SK-N-SH treated with all-trans-retinoic acid at 6 μM for 48 hours (cell line): ENCODE data around the gene ALOX15.
A peak's percentile ranks its signal among the peaks of the same experiment; 100 is the strongest.

ENCODE experiments used
- ATAC-seq: fragments of 200-7000 bp; cut with Tn5 transposase; 3 replicates; pipeline ENCODE4 v1.9.1; 2020; ENCODE audit warnings: mild to moderate bottlenecking, moderate library complexity
- ARNTL ChIP-seq: fragments of 450-650 bp; formaldehyde crosslinking; IDR thresholded peaks from 2 replicates; pipeline ENCODE4 v1.5.0; 2020; ENCODE audit warnings: low read depth, mild to moderate bottlenecking, moderate library complexity, borderline replicate concordance
- BACH2 ChIP-seq: fragments of 250-450 bp; sonication (Bioruptor Pico); IDR thresholded peaks from 2 replicates; pipeline ENCODE4 v1.9.0; 2021; ENCODE audit warnings: mild to moderate bottlenecking, borderline replicate concordance
- CSDC2 ChIP-seq: fragments of 250-450 bp; sonication (Bioruptor Pico); IDR thresholded peaks from 2 replicates; pipeline ENCODE4 v1.5.0; 2020; ENCODE audit warnings: mild to moderate bottlenecking, moderate library complexity
- ESRRG ChIP-seq: fragments of 250-450 bp; sonication (Bioruptor Pico); IDR thresholded peaks from 2 replicates; pipeline ENCODE4 v1.6.1; 2021; ENCODE audit warnings: mild to moderate bottlenecking
- GLIS3 ChIP-seq: fragments of 250-450 bp; sonication (Bioruptor Pico); IDR thresholded peaks from 2 replicates; pipeline ENCODE4 v1.5.0; 2020; ENCODE audit warnings: mild to moderate bottlenecking, moderate library complexity
- ISL1 ChIP-seq: fragments of 250-450 bp; sonication (Bioruptor Pico); IDR thresholded peaks from 2 replicates; pipeline ENCODE4 v2.1.2; 2022; ENCODE audit warnings: mild to moderate bottlenecking, moderate library complexity
- OSR1 ChIP-seq: fragments of 250-450 bp; sonication (Bioruptor Pico); IDR thresholded peaks from 2 replicates; pipeline ENCODE4 v1.8.0; 2022; ENCODE audit warnings: moderate library complexity, mild to moderate bottlenecking, inconsistent platforms
- RARB ChIP-seq: fragments of 250-450 bp; sonication (Bioruptor Pico); IDR thresholded peaks from 2 replicates; pipeline ENCODE4 v1.8.0; 2021; ENCODE audit warnings: mild to moderate bottlenecking, moderate library complexity
- TCF4 ChIP-seq: fragments of 250-450 bp; sonication (Bioruptor Pico); IDR thresholded peaks from 2 replicates; pipeline ENCODE4 v1.8.0; 2021; ENCODE audit warnings: mild to moderate bottlenecking, moderate library complexity, borderline replicate concordance
- TOX ChIP-seq: fragments of 250-450 bp; sonication (Bioruptor Pico); IDR thresholded peaks from 2 replicates; pipeline ENCODE4 v1.8.0; 2021; ENCODE audit warnings: mild to moderate bottlenecking, moderate library complexity, borderline replicate concordance
- ZC3H10 ChIP-seq: fragments of 250-450 bp; sonication (Bioruptor Pico); IDR thresholded peaks from 2 replicates; pipeline ENCODE4 v1.5.1; 2021; ENCODE audit warnings: mild to moderate bottlenecking, moderate library complexity
- ZFP30 ChIP-seq: fragments of 450-650 bp; formaldehyde crosslinking; IDR thresholded peaks from 2 replicates; pipeline ENCODE4 v1.5.0; 2022; ENCODE audit warnings: mild to moderate bottlenecking, moderate library complexity
- ZNF565 ChIP-seq: fragments of 450-650 bp; formaldehyde crosslinking; conservative IDR thresholded peaks from 2 replicates; pipeline ENCODE4 v1.5.0; 2020; ENCODE audit warnings: low read depth, mild to moderate bottlenecking, moderate library complexity
- ZNF8 ChIP-seq: fragments of 450-650 bp; formaldehyde crosslinking; IDR thresholded peaks from 2 replicates; pipeline ENCODE4 v1.5.0; 2020; ENCODE audit warnings: mild to moderate bottlenecking, moderate library complexity
- TF ChIP-seq, protein P1 (sequence below): fragments of 250-450 bp; sonication (Bioruptor Pico); IDR thresholded peaks from 2 replicates; pipeline ENCODE4 v1.5.1; 2021; ENCODE audit warnings: mild to moderate bottlenecking, moderate library complexity
- TF ChIP-seq, protein P2 (sequence below): fragments of 250-450 bp; sonication (Bioruptor Pico); IDR thresholded peaks from 2 replicates; pipeline ENCODE4 v1.5.0; 2020; ENCODE audit warnings: mild to moderate bottlenecking, moderate library complexity
- TF ChIP-seq, protein P3 (sequence below): fragments of 250-450 bp; sonication (Bioruptor Pico); IDR thresholded peaks from 2 replicates; pipeline ENCODE4 v1.8.0; 2021; ENCODE audit warnings: low read depth, mild to moderate bottlenecking, moderate library complexity, borderline replicate concordance
- TF ChIP-seq, protein P4 (sequence below): fragments of 250-450 bp; sonication (Bioruptor Pico); IDR thresholded peaks from 2 replicates; pipeline ENCODE4 v1.5.1; 2020; ENCODE audit warnings: low read depth, mild to moderate bottlenecking, moderate library complexity
- TF ChIP-seq, protein P5 (sequence below): fragments of 250-450 bp; sonication (Bioruptor Pico); IDR thresholded peaks from 2 replicates; pipeline ENCODE4 v1.8.0; 2020; ENCODE audit warnings: mild to moderate bottlenecking, moderate library complexity, borderline replicate concordance

The ALOX15 gene

DNA sequence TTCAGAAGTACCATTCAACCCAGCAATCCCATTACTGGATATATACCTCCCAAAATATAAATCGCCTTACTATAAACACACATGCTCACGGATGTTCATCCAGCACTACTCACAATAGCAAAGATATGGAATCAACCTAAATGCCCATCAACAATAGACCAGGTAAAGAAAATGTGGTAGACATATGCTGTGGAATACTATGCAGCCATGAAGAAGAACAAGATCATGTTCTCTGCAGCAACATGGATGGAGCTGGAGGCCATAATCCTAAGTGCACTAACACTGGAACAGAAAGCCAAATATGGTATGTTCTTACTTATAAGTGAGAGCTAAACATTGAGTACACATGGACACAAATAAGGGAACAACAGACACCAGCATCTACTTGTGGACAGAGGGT is 7.8 kb downstream of the ALOX15 start:
- no peak for ATAC-seq
- TF ChIP-seq ISL1 (CRISPR knock-in tag): no peak
- no peak for TF ChIP-seq GLIS3 (CRISPR knock-in tag)
- TF ChIP-seq ZNF8 (CRISPR knock-in tag): peak; percentile 83

DNA sequence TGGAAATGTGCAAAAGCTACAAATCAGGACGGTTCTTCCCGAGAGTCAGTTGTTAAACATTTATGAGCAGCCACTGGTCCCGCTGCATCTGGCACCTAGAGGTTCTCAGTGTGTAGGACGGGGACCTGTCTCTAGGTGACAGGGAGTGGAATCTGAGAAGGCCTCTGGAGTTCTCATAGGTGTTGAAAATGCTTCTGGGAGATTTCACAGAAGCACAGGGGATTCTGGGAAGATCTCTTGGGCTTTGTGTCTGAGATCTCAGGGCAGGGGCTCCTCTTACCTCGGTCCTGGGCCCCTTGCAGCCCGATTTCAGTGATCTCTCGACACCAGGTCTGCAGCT is 8.9 kb downstream of the ALOX15 start:
- TF ChIP-seq, protein P1, sequence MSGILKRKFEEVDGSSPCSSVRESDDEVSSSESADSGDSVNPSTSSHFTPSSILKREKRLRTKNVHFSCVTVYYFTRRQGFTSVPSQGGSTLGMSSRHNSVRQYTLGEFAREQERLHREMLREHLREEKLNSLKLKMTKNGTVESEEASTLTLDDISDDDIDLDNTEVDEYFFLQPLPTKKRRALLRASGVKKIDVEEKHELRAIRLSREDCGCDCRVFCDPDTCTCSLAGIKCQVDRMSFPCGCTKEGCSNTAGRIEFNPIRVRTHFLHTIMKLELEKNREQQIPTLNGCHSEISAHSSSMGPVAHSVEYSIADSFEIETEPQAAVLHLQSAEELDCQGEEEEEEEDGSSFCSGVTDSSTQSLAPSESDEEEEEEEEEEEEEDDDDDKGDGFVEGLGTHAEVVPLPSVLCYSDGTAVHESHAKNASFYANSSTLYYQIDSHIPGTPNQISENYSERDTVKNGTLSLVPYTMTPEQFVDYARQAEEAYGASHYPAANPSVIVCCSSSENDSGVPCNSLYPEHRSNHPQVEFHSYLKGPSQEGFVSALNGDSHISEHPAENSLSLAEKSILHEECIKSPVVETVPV (CRISPR knock-in tag): no peak
- TF ChIP-seq BACH2: no peak
- TF ChIP-seq CSDC2: no peak
- TF ChIP-seq, protein P2, sequence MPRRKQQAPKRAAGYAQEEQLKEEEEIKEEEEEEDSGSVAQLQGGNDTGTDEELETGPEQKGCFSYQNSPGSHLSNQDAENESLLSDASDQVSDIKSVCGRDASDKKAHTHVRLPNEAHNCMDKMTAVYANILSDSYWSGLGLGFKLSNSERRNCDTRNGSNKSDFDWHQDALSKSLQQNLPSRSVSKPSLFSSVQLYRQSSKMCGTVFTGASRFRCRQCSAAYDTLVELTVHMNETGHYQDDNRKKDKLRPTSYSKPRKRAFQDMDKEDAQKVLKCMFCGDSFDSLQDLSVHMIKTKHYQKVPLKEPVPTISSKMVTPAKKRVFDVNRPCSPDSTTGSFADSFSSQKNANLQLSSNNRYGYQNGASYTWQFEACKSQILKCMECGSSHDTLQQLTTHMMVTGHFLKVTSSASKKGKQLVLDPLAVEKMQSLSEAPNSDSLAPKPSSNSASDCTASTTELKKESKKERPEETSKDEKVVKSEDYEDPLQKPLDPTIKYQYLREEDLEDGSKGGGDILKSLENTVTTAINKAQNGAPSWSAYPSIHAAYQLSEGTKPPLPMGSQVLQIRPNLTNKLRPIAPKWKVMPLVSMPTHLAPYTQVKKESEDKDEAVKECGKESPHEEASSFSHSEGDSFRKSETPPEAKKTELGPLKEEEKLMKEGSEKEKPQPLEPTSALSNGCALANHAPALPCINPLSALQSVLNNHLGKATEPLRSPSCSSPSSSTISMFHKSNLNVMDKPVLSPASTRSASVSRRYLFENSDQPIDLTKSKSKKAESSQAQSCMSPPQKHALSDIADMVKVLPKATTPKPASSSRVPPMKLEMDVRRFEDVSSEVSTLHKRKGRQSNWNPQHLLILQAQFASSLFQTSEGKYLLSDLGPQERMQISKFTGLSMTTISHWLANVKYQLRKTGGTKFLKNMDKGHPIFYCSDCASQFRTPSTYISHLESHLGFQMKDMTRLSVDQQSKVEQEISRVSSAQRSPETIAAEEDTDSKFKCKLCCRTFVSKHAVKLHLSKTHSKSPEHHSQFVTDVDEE: no peak
- TF ChIP-seq, protein P3, sequence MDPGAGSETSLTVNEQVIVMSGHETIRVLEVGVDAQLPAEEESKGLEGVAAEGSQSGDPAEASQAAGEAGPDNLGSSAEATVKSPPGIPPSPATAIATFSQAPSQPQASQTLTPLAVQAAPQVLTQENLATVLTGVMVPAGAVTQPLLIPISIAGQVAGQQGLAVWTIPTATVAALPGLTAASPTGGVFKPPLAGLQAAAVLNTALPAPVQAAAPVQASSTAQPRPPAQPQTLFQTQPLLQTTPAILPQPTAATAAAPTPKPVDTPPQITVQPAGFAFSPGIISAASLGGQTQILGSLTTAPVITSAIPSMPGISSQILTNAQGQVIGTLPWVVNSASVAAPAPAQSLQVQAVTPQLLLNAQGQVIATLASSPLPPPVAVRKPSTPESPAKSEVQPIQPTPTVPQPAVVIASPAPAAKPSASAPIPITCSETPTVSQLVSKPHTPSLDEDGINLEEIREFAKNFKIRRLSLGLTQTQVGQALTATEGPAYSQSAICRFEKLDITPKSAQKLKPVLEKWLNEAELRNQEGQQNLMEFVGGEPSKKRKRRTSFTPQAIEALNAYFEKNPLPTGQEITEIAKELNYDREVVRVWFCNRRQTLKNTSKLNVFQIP (CRISPR knock-in tag): no peak
- ATAC-seq: no peak

DNA sequence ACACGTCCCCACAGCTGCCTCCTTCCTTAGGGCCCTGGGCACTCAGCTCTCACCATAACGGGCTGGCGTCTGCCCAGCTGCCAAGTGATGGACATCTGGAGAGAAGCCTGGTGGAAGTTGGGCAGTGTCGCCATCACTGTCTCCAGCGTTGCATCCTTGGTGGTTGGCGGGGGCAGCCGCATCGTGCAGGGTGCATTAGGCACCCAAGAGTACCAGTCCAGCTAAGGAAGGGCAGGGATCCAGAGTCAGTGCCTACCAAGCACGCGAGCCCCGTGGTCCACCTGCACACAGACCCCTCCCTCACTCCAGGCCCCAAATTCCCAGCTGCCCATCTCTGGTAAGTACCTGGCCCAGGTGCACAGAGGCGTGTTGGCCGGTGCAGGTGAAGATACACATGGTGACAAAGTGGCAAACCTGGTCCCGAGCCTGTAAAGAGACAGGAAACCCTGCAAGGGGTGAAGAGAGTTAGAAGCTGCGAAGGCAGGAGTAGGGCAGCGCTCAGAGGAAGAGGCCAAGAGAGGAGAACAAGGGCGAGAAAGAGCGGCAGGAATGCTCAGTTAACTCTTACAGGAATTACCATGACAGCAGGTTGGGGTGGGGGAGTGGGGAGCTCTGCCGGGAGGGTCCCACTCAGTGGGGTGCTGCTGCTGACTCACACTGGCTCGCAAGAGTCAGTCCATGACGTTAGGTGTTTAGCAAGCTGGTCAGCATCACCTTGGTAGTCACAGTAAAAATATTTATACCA is 9.5 kb downstream of the ALOX15 start:
- no peak for ATAC-seq
- TF ChIP-seq CSDC2 (no peak), TCF4 (CRISPR knock-in tag) (no peak), ZC3H10 (CRISPR knock-in tag) (no peak), ZNF8 (CRISPR knock-in tag) (no peak)
- TF ChIP-seq, protein P4, sequence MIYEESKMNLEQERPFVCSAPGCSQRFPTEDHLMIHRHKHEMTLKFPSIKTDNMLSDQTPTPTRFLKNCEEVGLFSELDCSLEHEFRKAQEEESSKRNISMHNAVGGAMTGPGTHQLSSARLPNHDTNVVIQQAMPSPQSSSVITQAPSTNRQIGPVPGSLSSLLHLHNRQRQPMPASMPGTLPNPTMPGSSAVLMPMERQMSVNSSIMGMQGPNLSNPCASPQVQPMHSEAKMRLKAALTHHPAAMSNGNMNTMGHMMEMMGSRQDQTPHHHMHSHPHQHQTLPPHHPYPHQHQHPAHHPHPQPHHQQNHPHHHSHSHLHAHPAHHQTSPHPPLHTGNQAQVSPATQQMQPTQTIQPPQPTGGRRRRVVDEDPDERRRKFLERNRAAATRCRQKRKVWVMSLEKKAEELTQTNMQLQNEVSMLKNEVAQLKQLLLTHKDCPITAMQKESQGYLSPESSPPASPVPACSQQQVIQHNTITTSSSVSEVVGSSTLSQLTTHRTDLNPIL: no peak
- TF ChIP-seq, protein P1 (CRISPR knock-in tag): no peak
- TF ChIP-seq, protein P3 (CRISPR knock-in tag): no peak

DNA sequence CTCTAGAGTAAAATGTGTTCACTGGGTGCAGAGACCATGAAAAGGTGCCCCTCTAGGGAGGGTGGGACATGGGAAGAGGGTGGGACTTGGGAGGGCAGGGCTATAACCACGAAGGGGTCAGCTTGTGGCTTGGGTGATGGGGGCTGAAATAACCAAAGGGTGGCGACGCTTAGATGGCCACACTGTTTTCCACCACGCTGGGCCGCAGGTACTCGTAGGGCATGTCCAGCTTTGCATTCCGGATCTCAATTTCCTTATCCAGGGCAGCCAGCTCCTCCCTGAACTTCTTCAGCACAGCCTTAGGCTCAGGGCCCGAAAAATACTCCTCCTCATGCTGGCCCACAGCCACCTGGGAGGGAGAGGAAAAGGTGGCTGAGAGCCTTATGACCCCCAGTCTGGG is 10.0 kb downstream of the ALOX15 start:
- no peak for ATAC-seq
- TF ChIP-seq ARNTL (CRISPR knock-in tag): no peak
- TF ChIP-seq, protein P5, sequence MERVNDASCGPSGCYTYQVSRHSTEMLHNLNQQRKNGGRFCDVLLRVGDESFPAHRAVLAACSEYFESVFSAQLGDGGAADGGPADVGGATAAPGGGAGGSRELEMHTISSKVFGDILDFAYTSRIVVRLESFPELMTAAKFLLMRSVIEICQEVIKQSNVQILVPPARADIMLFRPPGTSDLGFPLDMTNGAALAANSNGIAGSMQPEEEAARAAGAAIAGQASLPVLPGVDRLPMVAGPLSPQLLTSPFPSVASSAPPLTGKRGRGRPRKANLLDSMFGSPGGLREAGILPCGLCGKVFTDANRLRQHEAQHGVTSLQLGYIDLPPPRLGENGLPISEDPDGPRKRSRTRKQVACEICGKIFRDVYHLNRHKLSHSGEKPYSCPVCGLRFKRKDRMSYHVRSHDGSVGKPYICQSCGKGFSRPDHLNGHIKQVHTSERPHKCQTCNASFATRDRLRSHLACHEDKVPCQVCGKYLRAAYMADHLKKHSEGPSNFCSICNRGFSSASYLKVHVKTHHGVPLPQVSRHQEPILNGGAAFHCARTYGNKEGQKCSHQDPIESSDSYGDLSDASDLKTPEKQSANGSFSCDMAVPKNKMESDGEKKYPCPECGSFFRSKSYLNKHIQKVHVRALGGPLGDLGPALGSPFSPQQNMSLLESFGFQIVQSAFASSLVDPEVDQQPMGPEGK: no peak
- TF ChIP-seq TOX (CRISPR knock-in tag): no peak
- TF ChIP-seq RARB: no peak
- TF ChIP-seq, protein P4: no peak
- no peak for TF ChIP-seq OSR1 (CRISPR knock-in tag)
- no peak for TF ChIP-seq ISL1 (CRISPR knock-in tag)
- TF ChIP-seq ZFP30 (CRISPR knock-in tag): no peak
- TF ChIP-seq ESRRG (CRISPR knock-in tag): no peak
- no peak for TF ChIP-seq ZNF8 (CRISPR knock-in tag)
- TF ChIP-seq, protein P3 (CRISPR knock-in tag): no peak
- no peak for TF ChIP-seq GLIS3 (CRISPR knock-in tag)
- TF ChIP-seq CSDC2: no peak
- no peak for TF ChIP-seq ZC3H10 (CRISPR knock-in tag)
- no peak for TF ChIP-seq ZNF565 (CRISPR knock-in tag)
